ENCODE measurements around the gene TRAF7.

TRAF7 gene

GRCh38 chr16:2212362-2213324 lies 57.1 kb downstream of the TRAF7 start:
- in situ Hi-C loops (cut with MboI; ENCODE audit: low sequenced_read_pairs): no loop called here

- in situ Hi-C loops (cut with MboI; ENCODE audit: low sequenced_read_pairs): no loop called here
Observed at GRCh38 chr16:2213817-2214718, 58.5 kb downstream of the TRAF7 start.

GRCh38 chr16:2214719-2214968 lies 59.1 kb downstream of the TRAF7 start, which contains the start of gene PGP:
Gene PGP, minus strand, starts transcription at chr16:2214840. Its CDS starts 63 bp downstream, at chr16:2214777.
- in situ Hi-C loops (cut with MboI; ENCODE audit: low sequenced_read_pairs): no loop called here

GRCh38 chr16:2216330-2216729 lies 60.7 kb downstream of the TRAF7 start:
- in situ Hi-C loops (cut with MboI; ENCODE audit: low sequenced_read_pairs): no loop called here

- in situ Hi-C loops (cut with MboI; ENCODE audit: low sequenced_read_pairs): no loop called here
Observed at GRCh38 chr16:2223221-2223941, 67.8 kb downstream of the TRAF7 start, which contains the start of gene E4F1. Gene E4F1, plus strand, starts transcription at chr16:2223591. Its CDS starts 23 bp downstream, at chr16:2223614.

GRCh38 chr16:2223942-2224486 lies 68.4 kb downstream of the TRAF7 start:
- in situ Hi-C loops (cut with MboI; ENCODE audit: low sequenced_read_pairs): no loop called here

GRCh38 chr16:2226245-2226793 lies 70.7 kb downstream of the TRAF7 start:
- in situ Hi-C loops (cut with MboI; ENCODE audit: low sequenced_read_pairs): loop anchor here (25.0 kb wide), 1 partner anchor 89 kb away; the partner anchor contains the start of genes PKD1 and RAB26

GRCh38 chr16:2226918-2227317 lies 71.3 kb downstream of the TRAF7 start:
- in situ Hi-C loops (cut with MboI; ENCODE audit: low sequenced_read_pairs): loop anchor here (25.0 kb wide), 1 partner anchor 90 kb away; the partner anchor contains the start of genes PKD1 and RAB26

All from HL-60/S4 treated with phorbol 12-myristate 13-acetate at 8.2 ng/mL for 4 days and 3 days (cell line).